B cell (primary cell): ENCODE measurements around the gene CTSK.

ENCODE experiments used
- EZH2 ChIP-seq: IDR thresholded peaks from 2 replicates; pipeline ENCODE4 v1.6.1; 2012; ENCODE audit warnings: borderline replicate concordance, low read depth, mild to moderate bottlenecking, moderate library complexity, low read length; ENCODE audit not compliant: insufficient read depth, poor library complexity, severe bottlenecking
- TF ChIP-seq, protein P1 (sequence below): fragments of 200-600 bp; IDR thresholded peaks from one replicate; pipeline ENCODE4 v1.8.0; 2022; ENCODE audit warnings: antibody characterized with exemption, mild to moderate bottlenecking

- TF ChIP-seq, protein P1, sequence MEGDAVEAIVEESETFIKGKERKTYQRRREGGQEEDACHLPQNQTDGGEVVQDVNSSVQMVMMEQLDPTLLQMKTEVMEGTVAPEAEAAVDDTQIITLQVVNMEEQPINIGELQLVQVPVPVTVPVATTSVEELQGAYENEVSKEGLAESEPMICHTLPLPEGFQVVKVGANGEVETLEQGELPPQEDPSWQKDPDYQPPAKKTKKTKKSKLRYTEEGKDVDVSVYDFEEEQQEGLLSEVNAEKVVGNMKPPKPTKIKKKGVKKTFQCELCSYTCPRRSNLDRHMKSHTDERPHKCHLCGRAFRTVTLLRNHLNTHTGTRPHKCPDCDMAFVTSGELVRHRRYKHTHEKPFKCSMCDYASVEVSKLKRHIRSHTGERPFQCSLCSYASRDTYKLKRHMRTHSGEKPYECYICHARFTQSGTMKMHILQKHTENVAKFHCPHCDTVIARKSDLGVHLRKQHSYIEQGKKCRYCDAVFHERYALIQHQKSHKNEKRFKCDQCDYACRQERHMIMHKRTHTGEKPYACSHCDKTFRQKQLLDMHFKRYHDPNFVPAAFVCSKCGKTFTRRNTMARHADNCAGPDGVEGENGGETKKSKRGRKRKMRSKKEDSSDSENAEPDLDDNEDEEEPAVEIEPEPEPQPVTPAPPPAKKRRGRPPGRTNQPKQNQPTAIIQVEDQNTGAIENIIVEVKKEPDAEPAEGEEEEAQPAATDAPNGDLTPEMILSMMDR, result no peak
- no peak for TF ChIP-seq EZH2
Measured at GRCh38 chr1:150798525-150798924, 9.5 kb downstream of the CTSK start.
